ENCODE results near the gene LEMD2.

Gene LEMD2

GRCh38 chr6:33748841-33749240, 40.1 kb downstream of the LEMD2 start:
- Histone ChIP-seq H3K9me3 (ENCODE audit: control insufficient read depth, low read length) (no peaks in the 10 kb centered on the region), H3K27me3 (replicated peaks; ENCODE audit: control insufficient read depth, insufficient read depth, low read length, poor library complexity, severe bottlenecking) (no peaks in the 10 kb centered on the region), H3K4me3 (ENCODE audit: insufficient read depth, low read depth, low read length, poor library complexity, severe bottlenecking) (no peak overlapping the region), H3K27ac (ENCODE audit: insufficient read depth, low read length, poor library complexity, severe bottlenecking) (no peak overlapping the region), H3K4me1 (ENCODE audit: control insufficient read depth, insufficient read depth, low read length, poor library complexity, severe bottlenecking) (no peaks in the 10 kb centered on the region), H3K36me3 (ENCODE audit: control insufficient read depth, insufficient read depth, low read length) (no peaks in the 10 kb centered on the region)
- no peak for DNase-seq

- Histone ChIP-seq H3K27ac (ENCODE audit: insufficient read depth, low read length, poor library complexity, severe bottlenecking) (no peak overlapping the region), H3K36me3 (ENCODE audit: control insufficient read depth, insufficient read depth, low read length) (no peaks in the 10 kb centered on the region), H3K9me3 (ENCODE audit: control insufficient read depth, low read length) (no peaks in the 10 kb centered on the region), H3K4me3 (ENCODE audit: insufficient read depth, low read depth, low read length, poor library complexity, severe bottlenecking) (no peak overlapping the region), H3K27me3 (replicated peaks; ENCODE audit: control insufficient read depth, insufficient read depth, low read length, poor library complexity, severe bottlenecking) (peaks cover 3% of the 10 kb centered on the region), H3K4me1 (ENCODE audit: control insufficient read depth, insufficient read depth, low read length, poor library complexity, severe bottlenecking) (no peaks in the 10 kb centered on the region)
- DNase-seq: no peak
Measured at GRCh38 chr6:33747823-33748222, 41.1 kb downstream of the LEMD2 start.

GRCh38 chr6:33746651-33747100, 42.3 kb downstream of the LEMD2 start, which contains the start of gene IP6K3:
IP6K3 (minus strand) TSS chr6:33746905; CDS start chr6:33735476, 11,429 bp downstream.
- no peaks in the 10 kb centered on the region for H3K9me3 ChIP-seq (ENCODE audit: control insufficient read depth, low read length)
- no peak within 1 kb of the TSS for H3K4me3 ChIP-seq (ENCODE audit: insufficient read depth, low read depth, low read length, poor library complexity, severe bottlenecking)
- no peak for DNase-seq
- no peaks in the 10 kb centered on the region for H3K36me3 ChIP-seq (ENCODE audit: control insufficient read depth, insufficient read depth, low read length)
- H3K27ac ChIP-seq (ENCODE audit: insufficient read depth, low read length, poor library complexity, severe bottlenecking): no peak within 1 kb of the TSS
- H3K27me3 ChIP-seq (replicated peaks; ENCODE audit: control insufficient read depth, insufficient read depth, low read length, poor library complexity, severe bottlenecking): peaks cover 3% of the 10 kb centered on the region
- no peaks in the 10 kb centered on the region for H3K4me1 ChIP-seq (ENCODE audit: control insufficient read depth, insufficient read depth, low read length, poor library complexity, severe bottlenecking)

- Histone ChIP-seq H3K27ac (ENCODE audit: insufficient read depth, low read length, poor library complexity, severe bottlenecking) (no peak overlapping the region), H3K4me3 (ENCODE audit: insufficient read depth, low read depth, low read length, poor library complexity, severe bottlenecking) (no peak overlapping the region), H3K36me3 (ENCODE audit: control insufficient read depth, insufficient read depth, low read length) (no peaks in the 10 kb centered on the region), H3K27me3 (replicated peaks; ENCODE audit: control insufficient read depth, insufficient read depth, low read length, poor library complexity, severe bottlenecking) (peaks cover 3% of the 10 kb centered on the region), H3K4me1 (ENCODE audit: control insufficient read depth, insufficient read depth, low read length, poor library complexity, severe bottlenecking) (no peaks in the 10 kb centered on the region), H3K9me3 (ENCODE audit: control insufficient read depth, low read length) (no peaks in the 10 kb centered on the region)
- no peak for DNase-seq
Measured at GRCh38 chr6:33746036-33746600, 42.8 kb downstream of the LEMD2 start.

- Histone ChIP-seq H3K27ac (ENCODE audit: insufficient read depth, low read length, poor library complexity, severe bottlenecking) (no peak overlapping the region), H3K27me3 (replicated peaks; ENCODE audit: control insufficient read depth, insufficient read depth, low read length, poor library complexity, severe bottlenecking) (peaks cover 3% of the 10 kb centered on the region), H3K9me3 (ENCODE audit: control insufficient read depth, low read length) (no peaks in the 10 kb centered on the region), H3K4me1 (ENCODE audit: control insufficient read depth, insufficient read depth, low read length, poor library complexity, severe bottlenecking) (no peaks in the 10 kb centered on the region), H3K36me3 (ENCODE audit: control insufficient read depth, insufficient read depth, low read length) (no peaks in the 10 kb centered on the region), H3K4me3 (ENCODE audit: insufficient read depth, low read depth, low read length, poor library complexity, severe bottlenecking) (no peak overlapping the region)
- no peak for DNase-seq
Measured at GRCh38 chr6:33745548-33745947, 43.4 kb downstream of the LEMD2 start.

- H3K27me3 ChIP-seq (replicated peaks; ENCODE audit: control insufficient read depth, insufficient read depth, low read length, poor library complexity, severe bottlenecking): peaks cover 3% of the 10 kb centered on the region
- no peak for DNase-seq
- H3K4me3 ChIP-seq (ENCODE audit: insufficient read depth, low read depth, low read length, poor library complexity, severe bottlenecking): no peak overlapping the region
- no peaks in the 10 kb centered on the region for H3K4me1 ChIP-seq (ENCODE audit: control insufficient read depth, insufficient read depth, low read length, poor library complexity, severe bottlenecking)
- H3K27ac ChIP-seq (ENCODE audit: insufficient read depth, low read length, poor library complexity, severe bottlenecking): no peak overlapping the region
- no peaks in the 10 kb centered on the region for H3K9me3 ChIP-seq (ENCODE audit: control insufficient read depth, low read length)
- H3K36me3 ChIP-seq (ENCODE audit: control insufficient read depth, insufficient read depth, low read length): no peaks in the 10 kb centered on the region
Measured at GRCh38 chr6:33744895-33745546, 43.9 kb downstream of the LEMD2 start.

DNA sequence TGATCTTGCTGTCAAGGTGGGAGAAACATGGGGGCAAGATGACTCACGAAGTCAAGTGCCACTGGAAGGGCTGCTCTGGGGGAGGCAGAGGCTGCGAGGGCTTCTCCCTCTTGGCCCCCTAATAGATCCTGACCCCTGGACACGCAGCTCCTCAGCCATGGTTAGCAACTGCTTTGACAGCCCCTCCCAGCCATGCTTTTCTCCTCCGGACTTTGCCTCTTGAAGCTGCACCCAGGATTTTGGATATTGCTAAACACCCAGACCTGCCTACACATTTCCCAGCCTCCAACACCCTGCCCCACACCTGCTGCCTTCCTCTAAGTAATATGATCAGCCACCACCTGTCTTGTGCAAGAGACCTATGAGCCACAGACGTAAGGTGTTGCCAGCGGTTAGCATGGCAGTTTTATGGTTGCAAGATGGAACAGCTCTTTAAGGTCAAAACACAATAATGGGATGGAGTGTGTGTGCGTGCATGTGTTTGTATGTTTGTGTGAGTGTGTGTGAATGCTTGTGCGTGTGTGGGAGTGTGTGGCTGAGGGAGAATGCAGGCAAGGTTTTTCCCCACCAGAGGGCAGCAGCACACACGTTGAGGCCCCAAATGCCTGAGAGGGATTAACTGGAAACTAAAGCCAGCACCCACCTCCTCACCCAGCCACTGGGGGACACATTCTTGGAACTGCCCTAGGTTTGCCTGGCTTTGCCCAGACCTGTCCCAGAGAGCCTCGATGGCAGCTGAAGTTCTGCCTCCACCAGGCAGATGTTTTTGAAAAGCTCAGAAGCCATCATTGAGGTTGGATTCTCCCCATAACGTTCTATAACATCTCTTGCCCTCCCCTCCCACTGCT, 44.7 kb downstream of the LEMD2 start:
- peaks cover 3% of the 10 kb centered on the region for H3K27me3 ChIP-seq (replicated peaks; ENCODE audit: control insufficient read depth, insufficient read depth, low read length, poor library complexity, severe bottlenecking)
- DNase-seq: peak; percentile 39 to 45 (median 40)
- no peaks in the 10 kb centered on the region for H3K4me1 ChIP-seq (ENCODE audit: control insufficient read depth, insufficient read depth, low read length, poor library complexity, severe bottlenecking)
- H3K27ac ChIP-seq (ENCODE audit: insufficient read depth, low read length, poor library complexity, severe bottlenecking): no peak overlapping the region
- no peaks in the 10 kb centered on the region for H3K9me3 ChIP-seq (ENCODE audit: control insufficient read depth, low read length)
- no peaks in the 10 kb centered on the region for H3K36me3 ChIP-seq (ENCODE audit: control insufficient read depth, insufficient read depth, low read length)
- H3K4me3 ChIP-seq (ENCODE audit: insufficient read depth, low read depth, low read length, poor library complexity, severe bottlenecking): no peak overlapping the region

DNA sequence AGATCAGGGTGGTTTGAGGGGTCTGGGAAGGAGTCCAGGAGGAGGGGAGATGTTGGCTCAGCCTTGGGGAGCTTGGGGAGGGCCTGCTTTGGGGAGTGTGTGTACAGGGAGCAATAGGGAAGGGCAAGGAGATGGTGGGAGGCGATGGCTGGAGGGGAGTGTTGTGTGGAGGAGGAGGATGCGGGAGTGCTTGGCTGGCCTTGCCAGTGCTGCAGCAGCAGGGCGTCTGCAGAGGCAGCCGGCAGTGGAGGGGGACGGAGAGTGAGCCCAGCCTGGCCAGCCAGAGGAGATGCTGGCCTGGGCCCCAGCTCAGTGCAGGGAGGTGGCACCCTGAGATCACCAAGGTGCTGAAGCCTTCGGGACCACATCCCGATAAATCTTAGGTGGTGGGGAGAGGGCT, 46.1 kb downstream of the LEMD2 start:
- no peak for DNase-seq
- Histone ChIP-seq H3K27ac (ENCODE audit: insufficient read depth, low read length, poor library complexity, severe bottlenecking) (no peak overlapping the region), H3K4me1 (ENCODE audit: control insufficient read depth, insufficient read depth, low read length, poor library complexity, severe bottlenecking) (no peaks in the 10 kb centered on the region), H3K9me3 (ENCODE audit: control insufficient read depth, low read length) (no peaks in the 10 kb centered on the region), H3K36me3 (ENCODE audit: control insufficient read depth, insufficient read depth, low read length) (no peaks in the 10 kb centered on the region), H3K4me3 (ENCODE audit: insufficient read depth, low read depth, low read length, poor library complexity, severe bottlenecking) (no peak overlapping the region), H3K27me3 (replicated peaks; ENCODE audit: control insufficient read depth, insufficient read depth, low read length, poor library complexity, severe bottlenecking) (peaks cover 3% of the 10 kb centered on the region)

DNA sequence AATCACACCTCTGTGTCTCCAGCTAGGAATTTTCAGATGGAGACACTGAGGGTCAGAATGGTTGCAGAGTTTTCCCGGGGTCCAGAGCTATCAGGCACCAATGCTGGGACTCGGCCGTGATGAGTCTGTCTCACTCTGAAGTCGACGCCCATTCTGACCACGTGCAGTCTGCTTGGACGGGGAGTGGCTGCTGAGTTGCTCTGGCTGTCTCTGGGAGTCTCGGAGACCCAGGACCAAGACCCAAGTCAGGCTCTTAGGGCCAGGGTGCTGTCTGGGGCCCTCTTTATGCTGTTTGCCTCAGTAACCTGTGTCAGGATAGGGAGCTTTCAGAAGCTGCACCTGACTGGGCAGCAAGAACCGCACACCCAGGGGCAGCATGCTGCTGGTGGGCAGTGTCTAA, 46.8 kb downstream of the LEMD2 start:
- Histone ChIP-seq H3K4me1 (ENCODE audit: control insufficient read depth, insufficient read depth, low read length, poor library complexity, severe bottlenecking) (no peaks in the 10 kb centered on the region), H3K36me3 (ENCODE audit: control insufficient read depth, insufficient read depth, low read length) (no peaks in the 10 kb centered on the region), H3K27ac (ENCODE audit: insufficient read depth, low read length, poor library complexity, severe bottlenecking) (no peak overlapping the region), H3K9me3 (ENCODE audit: control insufficient read depth, low read length) (no peaks in the 10 kb centered on the region), H3K4me3 (ENCODE audit: insufficient read depth, low read depth, low read length, poor library complexity, severe bottlenecking) (no peak overlapping the region), H3K27me3 (replicated peaks; ENCODE audit: control insufficient read depth, insufficient read depth, low read length, poor library complexity, severe bottlenecking) (peaks cover 3% of the 10 kb centered on the region)
- DNase-seq: no peak

DNA sequence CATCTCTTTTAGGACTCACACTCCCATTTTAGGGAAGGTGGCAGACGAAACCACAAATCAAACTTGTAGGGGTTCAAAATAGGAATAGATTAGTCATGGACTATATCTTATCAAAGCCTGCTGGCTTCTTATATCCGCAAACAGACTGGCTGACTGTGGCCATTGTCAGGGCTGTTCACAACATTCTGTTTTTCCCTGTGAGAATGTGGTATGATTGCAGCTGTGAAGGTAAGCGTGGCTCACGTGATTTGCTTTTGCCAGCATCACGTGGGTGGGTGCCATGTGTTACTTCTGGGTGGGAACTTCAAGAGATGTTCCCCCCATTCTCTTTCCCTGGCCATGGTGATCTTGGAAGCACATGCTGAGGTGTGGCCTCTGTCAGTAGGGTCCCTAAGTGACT, 48.1 kb downstream of the LEMD2 start:
- peaks cover 3% of the 10 kb centered on the region for H3K27me3 ChIP-seq (replicated peaks; ENCODE audit: control insufficient read depth, insufficient read depth, low read length, poor library complexity, severe bottlenecking)
- DNase-seq: no peak
- no peaks in the 10 kb centered on the region for H3K36me3 ChIP-seq (ENCODE audit: control insufficient read depth, insufficient read depth, low read length)
- H3K27ac ChIP-seq (ENCODE audit: insufficient read depth, low read length, poor library complexity, severe bottlenecking): no peak overlapping the region
- H3K4me3 ChIP-seq (ENCODE audit: insufficient read depth, low read depth, low read length, poor library complexity, severe bottlenecking): no peak overlapping the region
- no peaks in the 10 kb centered on the region for H3K4me1 ChIP-seq (ENCODE audit: control insufficient read depth, insufficient read depth, low read length, poor library complexity, severe bottlenecking)
- H3K9me3 ChIP-seq (ENCODE audit: control insufficient read depth, low read length): no peaks in the 10 kb centered on the region

Measured in effector memory CD4-positive, alpha-beta T cell (primary cell).